GM18909 (cell line): ENCODE data around the gene GPC1.
"Not testable (repeated sequence)": the region's sequence is repeated elsewhere in the genome, so short reads cannot be mapped to it uniquely, and the experiment has no call there.

Source experiments
- ATAC-seq: cut with Tn5 transposase; IDR thresholded peaks from one replicate; pipeline ENCODE4 v1.9.1; 2021; ENCODE audit warnings: mild to moderate bottlenecking; ENCODE audit not compliant: unreplicated experiment, poor library complexity

The GPC1 gene

GRCh38 chr2:240482141-240482540 is 46.7 kb downstream of the GPC1 start:
- ATAC-seq, result no peak

- ATAC-seq, result no peak
These were observed 56.0 kb downstream of the GPC1 start for GRCh38 chr2:240491483-240491882.

GRCh38 chr2:240494194-240494793 is 58.8 kb downstream of the GPC1 start:
- no peak for ATAC-seq

- ATAC-seq, result not testable (repeated sequence)
These were observed 59.5 kb downstream of the GPC1 start for GRCh38 chr2:240494942-240495341.

GRCh38 chr2:240497082-240497481 is 61.6 kb downstream of the GPC1 start:
- not testable (repeated sequence) for ATAC-seq

- no peak for ATAC-seq
These were observed 62.9 kb downstream of the GPC1 start for GRCh38 chr2:240498171-240498957.

- ATAC-seq, result no peak
These were observed 63.4 kb downstream of the GPC1 start for GRCh38 chr2:240498958-240499260.

GRCh38 chr2:240499309-240500301 is 64.1 kb downstream of the GPC1 start:
- no peak for ATAC-seq

GRCh38 chr2:240500561-240501423 is 65.3 kb downstream of the GPC1 start:
- ATAC-seq, result no peak

- no peak for ATAC-seq
These were observed 66.1 kb downstream of the GPC1 start for GRCh38 chr2:240501531-240501991.

GRCh38 chr2:240502059-240502429 is 66.6 kb downstream of the GPC1 start:
- no peak for ATAC-seq

GRCh38 chr2:240502430-240503121 is 67.1 kb downstream of the GPC1 start:
- ATAC-seq, result no peak

- no peak for ATAC-seq
These were observed 67.9 kb downstream of the GPC1 start for GRCh38 chr2:240503375-240503774.

GRCh38 chr2:240503848-240504247 is 68.4 kb downstream of the GPC1 start:
- ATAC-seq, result no peak

GRCh38 chr2:240505910-240506309 is 70.4 kb downstream of the GPC1 start:
- no peak for ATAC-seq

- no peak for ATAC-seq
These were observed 71.1 kb downstream of the GPC1 start for GRCh38 chr2:240506406-240507059.

GRCh38 chr2:240507060-240507777 is 71.8 kb downstream of the GPC1 start:
- ATAC-seq, result no peak

- ATAC-seq, result no peak
These were observed 72.4 kb downstream of the GPC1 start for GRCh38 chr2:240507778-240508251.
